Measurements from ENCODE around the gene MYF6.

GRCh38 chr12:80708259-80708974, 983 bp downstream of the MYF6 start:
- TF ChIP-seq CTCF (conservative IDR thresholded peaks at IDR 0.05 in 1 of 2, IDR thresholded peaks at IDR 0.05 in 1 of 2; ENCODE audit: low read depth in 1 of 2, low read length in 2 of 2) (no peak), EZH2 (IDR thresholded peaks at IDR 0.05; ENCODE audit: low read length, missing control alignments) (no peak)
